Activated CD4-positive, alpha-beta memory T cell treated with anti-CD3 and anti-CD28 coated beads, Interleukin-2, amount 10 ng/mL, durations not matched to agents 7 days and 5 days (primary cell): ENCODE data around the gene HLX. TPM values are rescaled to one million over a fixed set of nuclear protein-coding genes. Genes with fewer than 3 reads are reported as not detected.

ENCODE experiments used
- CTCF ChIA-PET: fragments of 350-600 bp; sonication (Branson Sonifier 250); formaldehyde crosslinking; loops from one replicate; lab custom pipeline; 2021; ENCODE audit warnings: antibody characterized with exemption, inconsistent platforms; lab: Charles Lee
- POLR2A ChIA-PET: fragments of 350-600 bp; sonication (Branson Sonifier 250); formaldehyde crosslinking; loops from one replicate; lab custom pipeline; 2021; ENCODE audit warnings: antibody characterized with exemption; lab: Charles Lee
- DNase-seq: peaks from one replicate; pipeline ENCODE4 v3.0.0-alpha.2; 2020
- H3K27ac Mint-ChIP-seq: one replicate; pipeline ENCODE4 v1.8.0; 2021; ENCODE audit warnings: mild to moderate bottlenecking, mixed read lengths
- H3K27me3 Mint-ChIP-seq: one replicate; pipeline ENCODE4 v1.8.0; 2021; ENCODE audit warnings: mixed read lengths
- H3K36me3 Mint-ChIP-seq: one replicate; pipeline ENCODE4 v1.8.0; 2021; ENCODE audit warnings: low read depth, mixed read lengths
- H3K4me1 Mint-ChIP-seq: one replicate; pipeline ENCODE4 v1.8.0; 2021; ENCODE audit warnings: mixed read lengths
- H3K4me3 Mint-ChIP-seq: one replicate; pipeline ENCODE4 v1.8.0; 2021; ENCODE audit warnings: mild to moderate bottlenecking, mixed read lengths
- H3K9me3 Mint-ChIP-seq: one replicate; pipeline ENCODE4 v1.8.0; 2021; ENCODE audit warnings: mixed read lengths
- total RNA-seq, 2 experiments: library from RNA; stranded (reverse); gene quantifications; one replicate each; pipeline ENCODE4 v1.2.3, GENCODE V29; 2021

Gene HLX
- total RNA-seq, 2 experiments from 2014 or later, result 0.20 to 0.33 TPM

- Mint-ChIP-seq H3K27me3 (peaks cover 50% of the 10 kb centered on the region), H3K36me3 (no peaks in the 10 kb centered on the region), H3K9me3 (peaks cover 2% of the 10 kb centered on the region), H3K27ac (no peak overlapping the region), H3K4me1 (no peaks in the 10 kb centered on the region), H3K4me3 (no peak overlapping the region)
- DNase-seq, result no peak
- POLR2A ChIA-PET, result no interaction called here
- CTCF ChIA-PET, result no interaction called here
Observed at GRCh38 chr1:220894025-220894923, 15.0 kb downstream of the HLX start.

- peaks cover 44% of the 10 kb centered on the region for H3K27me3 Mint-ChIP-seq
Observed at GRCh38 chr1:220894924-220895256, 15.6 kb downstream of the HLX start.

GRCh38 chr1:220895412-220895946 is 16.2 kb downstream of the HLX start:
- Mint-ChIP-seq H3K27me3 (peaks cover 40% of the 10 kb centered on the region), H3K27ac (no peak overlapping the region), H3K36me3 (no peaks in the 10 kb centered on the region), H3K4me1 (no peaks in the 10 kb centered on the region), H3K9me3 (peaks cover 2% of the 10 kb centered on the region), H3K4me3 (no peak overlapping the region)
- POLR2A ChIA-PET, result no interaction called here
- DNase-seq, result no peak
- CTCF ChIA-PET, result no interaction called here

More at GRCh38 chr1:220894924-220895256, 15.6 kb downstream of the HLX start:
- Mint-ChIP-seq H3K36me3 (no peaks in the 10 kb centered on the region), H3K4me3 (no peak overlapping the region), H3K27ac (no peak overlapping the region), H3K9me3 (peaks cover 2% of the 10 kb centered on the region), H3K4me1 (no peaks in the 10 kb centered on the region)
- CTCF ChIA-PET, result no interaction called here
- POLR2A ChIA-PET, result no interaction called here
- no peak for DNase-seq

- no peak overlapping the region for H3K4me3 Mint-ChIP-seq
- H3K27ac Mint-ChIP-seq, result no peak overlapping the region
- H3K9me3 Mint-ChIP-seq, result peaks cover 2% of the 10 kb centered on the region
- CTCF ChIA-PET, result no interaction called here
- no peaks in the 10 kb centered on the region for H3K4me1 Mint-ChIP-seq
- peaks cover 34% of the 10 kb centered on the region for H3K27me3 Mint-ChIP-seq
- H3K36me3 Mint-ChIP-seq, result no peaks in the 10 kb centered on the region
- POLR2A ChIA-PET, result no interaction called here
- DNase-seq, result no peak
Observed at GRCh38 chr1:220896092-220896491, 16.8 kb downstream of the HLX start.

GRCh38 chr1:220900842-220901241 is 21.6 kb downstream of the HLX start:
- no peaks in the 10 kb centered on the region for H3K36me3 Mint-ChIP-seq
- POLR2A ChIA-PET, result no interaction called here

GRCh38 chr1:220901881-220902280 is 22.6 kb downstream of the HLX start:
- H3K4me1 Mint-ChIP-seq, result no peaks in the 10 kb centered on the region
- H3K27me3 Mint-ChIP-seq, result no peaks in the 10 kb centered on the region
- POLR2A ChIA-PET, result no interaction called here
- no peak overlapping the region for H3K27ac Mint-ChIP-seq
- H3K9me3 Mint-ChIP-seq, result no peaks in the 10 kb centered on the region
- H3K4me3 Mint-ChIP-seq, result no peak overlapping the region
- no peak for DNase-seq
- no peaks in the 10 kb centered on the region for H3K36me3 Mint-ChIP-seq
- CTCF ChIA-PET, result no interaction called here

More at GRCh38 chr1:220900842-220901241, 21.6 kb downstream of the HLX start:
- H3K27ac Mint-ChIP-seq, result no peak overlapping the region
- CTCF ChIA-PET, result no interaction called here
- H3K27me3 Mint-ChIP-seq, result no peaks in the 10 kb centered on the region
- no peaks in the 10 kb centered on the region for H3K4me1 Mint-ChIP-seq
- no peak for DNase-seq
- H3K9me3 Mint-ChIP-seq, result no peaks in the 10 kb centered on the region
- H3K4me3 Mint-ChIP-seq, result no peak overlapping the region

- Mint-ChIP-seq H3K4me3 (no peak overlapping the region), H3K36me3 (no peaks in the 10 kb centered on the region), H3K27ac (no peak overlapping the region), H3K4me1 (no peaks in the 10 kb centered on the region), H3K9me3 (no peaks in the 10 kb centered on the region), H3K27me3 (no peaks in the 10 kb centered on the region)
- CTCF ChIA-PET, result no interaction called here
- DNase-seq, result no peak
- POLR2A ChIA-PET, result no interaction called here
Observed at GRCh38 chr1:220902916-220903315, 23.7 kb downstream of the HLX start.

GRCh38 chr1:220904876-220905275 is 25.6 kb downstream of the HLX start:
- Mint-ChIP-seq H3K27ac (no peak overlapping the region), H3K36me3 (no peaks in the 10 kb centered on the region), H3K27me3 (no peaks in the 10 kb centered on the region), H3K9me3 (no peaks in the 10 kb centered on the region), H3K4me1 (no peaks in the 10 kb centered on the region), H3K4me3 (no peak overlapping the region)
- POLR2A ChIA-PET, result no interaction called here
- no peak for DNase-seq
- CTCF ChIA-PET, result no interaction called here

- POLR2A ChIA-PET, result no interaction called here
- Mint-ChIP-seq H3K4me1 (no peaks in the 10 kb centered on the region), H3K9me3 (no peaks in the 10 kb centered on the region), H3K27ac (no peak overlapping the region), H3K27me3 (no peaks in the 10 kb centered on the region), H3K36me3 (no peaks in the 10 kb centered on the region), H3K4me3 (no peak overlapping the region)
- CTCF ChIA-PET, result no interaction called here
- no peak for DNase-seq
Observed at GRCh38 chr1:220905650-220906560, 26.7 kb downstream of the HLX start.

GRCh38 chr1:220906561-220907334 is 27.5 kb downstream of the HLX start:
- no peak for DNase-seq
- Mint-ChIP-seq H3K27me3 (no peaks in the 10 kb centered on the region), H3K36me3 (no peaks in the 10 kb centered on the region), H3K4me1 (no peaks in the 10 kb centered on the region), H3K27ac (no peak overlapping the region), H3K4me3 (no peak overlapping the region), H3K9me3 (no peaks in the 10 kb centered on the region)
- POLR2A ChIA-PET, result no interaction called here
- CTCF ChIA-PET, result no interaction called here

- no peaks in the 10 kb centered on the region for H3K9me3 Mint-ChIP-seq
- no peaks in the 10 kb centered on the region for H3K27me3 Mint-ChIP-seq
- POLR2A ChIA-PET, result no interaction called here
- no peak overlapping the region for H3K27ac Mint-ChIP-seq
- H3K4me1 Mint-ChIP-seq, result no peaks in the 10 kb centered on the region
- no peak for DNase-seq
- H3K36me3 Mint-ChIP-seq, result no peaks in the 10 kb centered on the region
- no peak overlapping the region for H3K4me3 Mint-ChIP-seq
- CTCF ChIA-PET, result interaction anchor here (0.6 kb wide), 1 partner anchor 295 kb away, joined by 3 read pairs; no protein-coding TSS in a partner anchor
Observed at GRCh38 chr1:220908757-220909156, 29.5 kb downstream of the HLX start.

GRCh38 chr1:220910021-220910420 is 30.8 kb downstream of the HLX start:
- DNase-seq, result no peak
- no peak overlapping the region for H3K27ac Mint-ChIP-seq
- CTCF ChIA-PET, result no interaction called here
- POLR2A ChIA-PET, result no interaction called here
- H3K9me3 Mint-ChIP-seq, result no peaks in the 10 kb centered on the region
- H3K4me3 Mint-ChIP-seq, result no peak overlapping the region
- H3K36me3 Mint-ChIP-seq, result no peaks in the 10 kb centered on the region
- H3K27me3 Mint-ChIP-seq, result no peaks in the 10 kb centered on the region
- H3K4me1 Mint-ChIP-seq, result no peaks in the 10 kb centered on the region
